Prostate gland (tissue), 2 donors: ENCODE measurements around the gene CNTNAP2. TPM values are rescaled to one million over a fixed set of nuclear protein-coding genes. Genes with fewer than 3 reads are reported as not detected.

ENCODE experiments used
- DNase-seq: peaks from one replicate; pipeline ENCODE4 v3.0.0-alpha.2; 2019; ENCODE audit warnings: low spot score
- H3K27ac ChIP-seq, 2 donors: fragments of 200-600 bp; sonication (generic); 2 replicates each; pipeline ENCODE4 v1.5.1; 2017 to 2019
- H3K27me3 ChIP-seq: fragments of 200-600 bp; sonication (generic); replicated peaks from 2 replicates; pipeline ENCODE4 v1.5.1; 2019; ENCODE audit not compliant: insufficient read depth
- H3K36me3 ChIP-seq, 2 donors: fragments of 200-600 bp; sonication (generic); 1 replicate in 1 of 2; 2 replicates in 1 of 2; pipeline versions ENCODE4 v1.5.1 to v1.8.1; 2017 to 2019
- H3K4me1 ChIP-seq: fragments of 200-600 bp; sonication (generic); replicated peaks from 2 replicates; pipeline ENCODE4 v1.5.1; 2019
- H3K4me3 ChIP-seq, 2 donors: fragments of 200-600 bp; sonication (generic); 2 replicates each; pipeline ENCODE4 v1.5.1; 2017 to 2019
- H3K9me3 ChIP-seq: fragments of 200-600 bp; sonication (generic); 2 replicates; pipeline ENCODE4 v1.5.1; 2017
- POLR2A ChIP-seq: fragments of 450-650 bp; IDR thresholded peaks from one replicate; pipeline ENCODE4 v1.6.1; 2016; ENCODE audit warnings: antibody characterized with exemption, mild to moderate bottlenecking
- POLR2AphosphoS5 ChIP-seq: sonication (generic); formaldehyde crosslinking; IDR thresholded peaks from one replicate; pipeline ENCODE4 v1.6.1; 2017; ENCODE audit warnings: antibody characterized with exemption
- WGBS: methylation state at CpG from one replicate; pipeline ENCODE4 v1.1.5; 2018; 5-methylcytosine and 5-hydroxymethylcytosine counted together
- intact Hi-C: fragments of 100-400 bp; cut with DNase I; formaldehyde crosslinking; loops from one replicate; pipeline ENCODE4 v1.14.2; 2022
- total RNA-seq, 2 donors: library from RNA; depleted of rRNA; stranded (reverse); fragments of >200 nt; gene quantifications; one replicate each; pipeline ENCODE4 v1.1.0, GENCODE V29; 2016
- TF ChIP-seq, protein P1 (sequence below), 4 experiments: fragments of 200-600 bp in 2 of 4; fragments of 450-650 bp in 2 of 4; sonication (generic) in 2 of 4; IDR thresholded peaks; 1 replicate in 3 of 4; 2 replicates in 1 of 4; pipeline ENCODE4 v1.5.1; 2016 to 2019; ENCODE audit warnings: antibody characterized with exemption in 4 of 4, mild to moderate bottlenecking in 2 of 4, moderate library complexity in 2 of 4

CNTNAP2 gene
- total RNA-seq, 2 donors from 2014 or later: 10.6 to 43.7 TPM

GRCh38 chr7:146683439-146683838 is 566.8 kb downstream of the CNTNAP2 start:
- 67% methylated on average over 1 of the region's 1 CpG for WGBS
- H3K27ac ChIP-seq: no peak overlapping the region
- no peak overlapping the region for H3K4me3 ChIP-seq
- no peaks in the 10 kb centered on the region for H3K27me3 ChIP-seq
- H3K9me3 ChIP-seq: no peaks in the 10 kb centered on the region
- no peaks in the 10 kb centered on the region for H3K4me1 ChIP-seq
- TF ChIP-seq, protein P1, sequence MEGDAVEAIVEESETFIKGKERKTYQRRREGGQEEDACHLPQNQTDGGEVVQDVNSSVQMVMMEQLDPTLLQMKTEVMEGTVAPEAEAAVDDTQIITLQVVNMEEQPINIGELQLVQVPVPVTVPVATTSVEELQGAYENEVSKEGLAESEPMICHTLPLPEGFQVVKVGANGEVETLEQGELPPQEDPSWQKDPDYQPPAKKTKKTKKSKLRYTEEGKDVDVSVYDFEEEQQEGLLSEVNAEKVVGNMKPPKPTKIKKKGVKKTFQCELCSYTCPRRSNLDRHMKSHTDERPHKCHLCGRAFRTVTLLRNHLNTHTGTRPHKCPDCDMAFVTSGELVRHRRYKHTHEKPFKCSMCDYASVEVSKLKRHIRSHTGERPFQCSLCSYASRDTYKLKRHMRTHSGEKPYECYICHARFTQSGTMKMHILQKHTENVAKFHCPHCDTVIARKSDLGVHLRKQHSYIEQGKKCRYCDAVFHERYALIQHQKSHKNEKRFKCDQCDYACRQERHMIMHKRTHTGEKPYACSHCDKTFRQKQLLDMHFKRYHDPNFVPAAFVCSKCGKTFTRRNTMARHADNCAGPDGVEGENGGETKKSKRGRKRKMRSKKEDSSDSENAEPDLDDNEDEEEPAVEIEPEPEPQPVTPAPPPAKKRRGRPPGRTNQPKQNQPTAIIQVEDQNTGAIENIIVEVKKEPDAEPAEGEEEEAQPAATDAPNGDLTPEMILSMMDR (IDR thresholded peaks at IDR 0.05): no peak
- no peak for TF ChIP-seq POLR2AphosphoS5
- TF ChIP-seq POLR2A: no peak
- intact Hi-C loops: no loop called here
- no peak for DNase-seq
- H3K36me3 ChIP-seq: no peaks in the 10 kb centered on the region

DNA sequence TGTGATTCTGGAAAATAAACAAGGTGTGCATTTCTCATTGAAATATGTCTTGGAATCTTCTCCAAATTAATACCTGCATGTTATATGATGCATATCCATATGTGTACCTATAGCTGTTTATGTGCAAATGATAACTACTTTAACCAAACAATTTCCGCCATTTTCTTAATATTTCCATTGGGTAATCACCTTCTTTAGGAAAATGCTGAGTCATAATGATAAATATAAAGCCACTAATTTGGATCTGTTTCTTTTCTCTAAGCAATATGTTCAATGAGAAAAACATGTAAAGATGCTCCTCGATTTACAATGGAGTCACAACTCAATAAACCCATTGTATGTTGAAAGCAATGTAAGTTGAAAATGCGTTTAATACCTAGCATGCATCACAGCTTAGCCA is 574.4 kb downstream of the CNTNAP2 start:
- Histone ChIP-seq H3K27me3 (no peaks in the 10 kb centered on the region), H3K36me3 (no peaks in the 10 kb centered on the region), H3K9me3 (no peaks in the 10 kb centered on the region), H3K4me1 (no peaks in the 10 kb centered on the region), H3K4me3 (no peak overlapping the region), H3K27ac (no peak overlapping the region)
- TF ChIP-seq POLR2A (no peak), POLR2AphosphoS5 (no peak)
- TF ChIP-seq, protein P1 (IDR thresholded peaks at IDR 0.05): no peak
- 80% methylated on average over 3 of the region's 3 CpGs for WGBS
- intact Hi-C loops: no loop called here
- DNase-seq: no peak

DNA sequence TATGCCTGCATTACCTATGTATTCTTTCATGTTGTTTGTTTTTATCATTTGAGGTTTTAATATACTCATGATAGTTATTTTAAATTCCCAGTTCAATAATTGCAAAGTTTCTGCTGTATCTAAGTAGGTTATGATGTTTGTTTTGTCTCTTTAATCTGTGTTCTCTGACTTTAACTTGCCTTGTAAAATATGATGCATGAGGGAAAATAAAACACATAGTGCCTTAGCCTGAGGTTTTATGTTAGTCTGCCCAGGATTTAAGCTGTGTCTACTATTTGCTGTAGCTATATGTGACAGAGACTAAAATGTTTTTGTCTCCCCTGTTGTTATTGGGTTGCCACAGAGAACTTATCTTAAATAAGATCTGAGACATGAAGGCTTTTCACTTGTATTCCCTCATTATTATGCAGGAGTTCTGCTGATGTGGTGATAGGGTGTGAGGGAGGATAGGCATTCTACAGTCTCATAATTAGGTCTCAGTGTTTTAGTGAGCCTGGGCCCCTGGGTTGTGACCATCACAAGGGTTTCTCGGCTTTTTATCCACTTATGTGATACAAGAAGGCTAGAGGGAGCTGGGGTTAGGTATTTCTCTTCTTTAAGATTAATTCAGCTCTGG is 582.5 kb downstream of the CNTNAP2 start:
- WGBS: 63% methylated on average over 1 of the region's 1 CpG
- intact Hi-C loops: no loop called here
- no peaks in the 10 kb centered on the region for H3K4me1 ChIP-seq
- no peaks in the 10 kb centered on the region for H3K9me3 ChIP-seq
- DNase-seq: no peak
- H3K4me3 ChIP-seq: no peak overlapping the region
- peak; percentile 43 for TF ChIP-seq POLR2AphosphoS5
- TF ChIP-seq, protein P1 (IDR thresholded peaks at IDR 0.05): no peak
- no peaks in the 10 kb centered on the region for H3K27me3 ChIP-seq
- H3K36me3 ChIP-seq: no peaks in the 10 kb centered on the region
- peak overlapping the region; percentile 40 to 49 for H3K27ac ChIP-seq

GRCh38 chr7:146700015-146700560 is 583.5 kb downstream of the CNTNAP2 start:
- H3K36me3 ChIP-seq: no peaks in the 10 kb centered on the region
- no peak for DNase-seq
- H3K27me3 ChIP-seq: no peaks in the 10 kb centered on the region
- TF ChIP-seq POLR2AphosphoS5: no peak
- TF ChIP-seq, protein P1 (IDR thresholded peaks at IDR 0.05): no peak
- TF ChIP-seq POLR2A: no peak
- H3K9me3 ChIP-seq: no peaks in the 10 kb centered on the region
- H3K4me3 ChIP-seq: no peak overlapping the region
- WGBS: 93% methylated on average over 1 of the region's 1 CpG
- no peaks in the 10 kb centered on the region for H3K4me1 ChIP-seq
- intact Hi-C loops: no loop called here
- peak overlapping the region in 1 of 2 donors; percentile 36 for H3K27ac ChIP-seq

GRCh38 chr7:146701166-146701565 is 584.6 kb downstream of the CNTNAP2 start:
- H3K27ac ChIP-seq: no peak overlapping the region

More at GRCh38 chr7:146701166-146701565, 584.6 kb downstream of the CNTNAP2 start:
- Histone ChIP-seq H3K4me3 (no peak overlapping the region), H3K9me3 (no peaks in the 10 kb centered on the region), H3K27me3 (no peaks in the 10 kb centered on the region), H3K4me1 (no peaks in the 10 kb centered on the region), H3K36me3 (no peaks in the 10 kb centered on the region)
- WGBS: 20% methylated on average over 3 of the region's 3 CpGs
- TF ChIP-seq, protein P1 (IDR thresholded peaks at IDR 0.05): no peak
- TF ChIP-seq POLR2A (no peak), POLR2AphosphoS5 (no peak)
- intact Hi-C loops: no loop called here
- DNase-seq: peak; percentile 51
